Measurements from ENCODE around the gene ICAM1. TPM values are rescaled to one million over a fixed set of nuclear protein-coding genes. Genes with fewer than 3 reads are reported as not detected.

ICAM1 gene
- polyA plus RNA-seq, 1 donor from 2014 or later, result not detected

DNA sequence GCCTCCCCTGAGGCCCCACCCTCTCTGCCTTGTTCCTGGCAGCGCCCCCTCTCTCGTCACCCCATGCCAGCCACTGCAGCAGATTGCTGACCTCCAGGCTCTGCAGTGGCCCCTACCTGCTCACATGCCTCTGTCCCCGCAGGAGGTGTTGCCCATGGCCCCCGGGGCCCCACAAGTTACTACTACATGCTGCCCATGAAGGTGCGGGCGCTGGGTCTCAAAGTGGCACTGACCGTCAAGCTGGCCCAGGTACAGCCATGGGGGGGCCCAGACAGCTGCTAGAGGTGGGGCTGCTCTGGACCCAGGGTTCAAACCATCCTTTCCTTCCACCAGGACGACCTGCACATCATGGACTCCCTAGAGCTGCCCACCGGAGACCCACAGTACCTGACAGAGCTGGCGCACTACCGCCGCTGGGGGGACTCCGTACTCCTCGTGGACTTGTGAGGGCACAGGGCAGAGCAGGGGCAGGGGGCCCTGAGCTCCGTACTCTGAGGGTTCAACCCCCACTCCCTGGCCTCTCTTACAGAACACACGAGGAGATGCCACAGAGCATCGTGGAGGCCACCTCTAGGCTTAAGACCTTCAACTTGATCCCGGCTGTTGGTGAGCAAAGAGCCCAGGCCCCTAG, 12.7 kb upstream of the ICAM1 start:
- TF ChIP-seq RAD21 (conservative IDR thresholded peaks at IDR 0.05) (no peak), SMC3 (conservative IDR thresholded peaks at IDR 0.05; ENCODE audit: poor library complexity) (no peak), MXI1 (conservative IDR thresholded peaks at IDR 0.05; ENCODE audit: poor library complexity, severe bottlenecking) (no peak), EZH2 (IDR thresholded peaks at IDR 0.05; ENCODE audit: borderline replicate concordance, insufficient read depth, low read length, poor library complexity, severe bottlenecking) (no peak), EP300 (conservative IDR thresholded peaks at IDR 0.05; ENCODE audit: poor library complexity, severe bottlenecking) (no peak), POLR2AphosphoS5 (IDR thresholded peaks at IDR 0.05) (no peak), TAF1 (IDR thresholded peaks at IDR 0.05; ENCODE audit: low read depth) (no peak)
- TF ChIP-seq, protein P1, sequence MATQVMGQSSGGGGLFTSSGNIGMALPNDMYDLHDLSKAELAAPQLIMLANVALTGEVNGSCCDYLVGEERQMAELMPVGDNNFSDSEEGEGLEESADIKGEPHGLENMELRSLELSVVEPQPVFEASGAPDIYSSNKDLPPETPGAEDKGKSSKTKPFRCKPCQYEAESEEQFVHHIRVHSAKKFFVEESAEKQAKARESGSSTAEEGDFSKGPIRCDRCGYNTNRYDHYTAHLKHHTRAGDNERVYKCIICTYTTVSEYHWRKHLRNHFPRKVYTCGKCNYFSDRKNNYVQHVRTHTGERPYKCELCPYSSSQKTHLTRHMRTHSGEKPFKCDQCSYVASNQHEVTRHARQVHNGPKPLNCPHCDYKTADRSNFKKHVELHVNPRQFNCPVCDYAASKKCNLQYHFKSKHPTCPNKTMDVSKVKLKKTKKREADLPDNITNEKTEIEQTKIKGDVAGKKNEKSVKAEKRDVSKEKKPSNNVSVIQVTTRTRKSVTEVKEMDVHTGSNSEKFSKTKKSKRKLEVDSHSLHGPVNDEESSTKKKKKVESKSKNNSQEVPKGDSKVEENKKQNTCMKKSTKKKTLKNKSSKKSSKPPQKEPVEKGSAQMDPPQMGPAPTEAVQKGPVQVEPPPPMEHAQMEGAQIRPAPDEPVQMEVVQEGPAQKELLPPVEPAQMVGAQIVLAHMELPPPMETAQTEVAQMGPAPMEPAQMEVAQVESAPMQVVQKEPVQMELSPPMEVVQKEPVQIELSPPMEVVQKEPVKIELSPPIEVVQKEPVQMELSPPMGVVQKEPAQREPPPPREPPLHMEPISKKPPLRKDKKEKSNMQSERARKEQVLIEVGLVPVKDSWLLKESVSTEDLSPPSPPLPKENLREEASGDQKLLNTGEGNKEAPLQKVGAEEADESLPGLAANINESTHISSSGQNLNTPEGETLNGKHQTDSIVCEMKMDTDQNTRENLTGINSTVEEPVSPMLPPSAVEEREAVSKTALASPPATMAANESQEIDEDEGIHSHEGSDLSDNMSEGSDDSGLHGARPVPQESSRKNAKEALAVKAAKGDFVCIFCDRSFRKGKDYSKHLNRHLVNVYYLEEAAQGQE (IDR thresholded peaks at IDR 0.05; ENCODE audit: borderline replicate concordance), result no peak
- TF ChIP-seq, protein P2, sequence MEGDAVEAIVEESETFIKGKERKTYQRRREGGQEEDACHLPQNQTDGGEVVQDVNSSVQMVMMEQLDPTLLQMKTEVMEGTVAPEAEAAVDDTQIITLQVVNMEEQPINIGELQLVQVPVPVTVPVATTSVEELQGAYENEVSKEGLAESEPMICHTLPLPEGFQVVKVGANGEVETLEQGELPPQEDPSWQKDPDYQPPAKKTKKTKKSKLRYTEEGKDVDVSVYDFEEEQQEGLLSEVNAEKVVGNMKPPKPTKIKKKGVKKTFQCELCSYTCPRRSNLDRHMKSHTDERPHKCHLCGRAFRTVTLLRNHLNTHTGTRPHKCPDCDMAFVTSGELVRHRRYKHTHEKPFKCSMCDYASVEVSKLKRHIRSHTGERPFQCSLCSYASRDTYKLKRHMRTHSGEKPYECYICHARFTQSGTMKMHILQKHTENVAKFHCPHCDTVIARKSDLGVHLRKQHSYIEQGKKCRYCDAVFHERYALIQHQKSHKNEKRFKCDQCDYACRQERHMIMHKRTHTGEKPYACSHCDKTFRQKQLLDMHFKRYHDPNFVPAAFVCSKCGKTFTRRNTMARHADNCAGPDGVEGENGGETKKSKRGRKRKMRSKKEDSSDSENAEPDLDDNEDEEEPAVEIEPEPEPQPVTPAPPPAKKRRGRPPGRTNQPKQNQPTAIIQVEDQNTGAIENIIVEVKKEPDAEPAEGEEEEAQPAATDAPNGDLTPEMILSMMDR (IDR thresholded peaks at IDR 0.05; ENCODE audit: poor library complexity, severe bottlenecking), result no peak
- Histone ChIP-seq H3K79me2 (replicated peaks; ENCODE audit: insufficient read depth, low read length) (no peaks in the 10 kb centered on the region), H2AFZ (ENCODE audit: low read depth, low read length) (no peak overlapping the region), H3K4me2 (ENCODE audit: low read length) (no peak overlapping the region), H4K20me1 (ENCODE audit: insufficient read depth) (no peaks in the 10 kb centered on the region), H3K27ac (ENCODE audit: low read length) (no peak overlapping the region), H3K9ac (ENCODE audit: low read length) (no peak overlapping the region), H3K36me3 (ENCODE audit: insufficient read depth, low read length) (no peaks in the 10 kb centered on the region), H3K27me3 (ENCODE audit: insufficient read depth, low read depth, low read length) (no peaks in the 10 kb centered on the region), H3F3A (ENCODE audit: insufficient read depth, low read length, poor library complexity, severe bottlenecking) (no peaks in the 10 kb centered on the region), H3K9me3 (ENCODE audit: low read length) (no peaks in the 10 kb centered on the region), H3K9me2 (ENCODE audit: insufficient read depth, low read length) (no peaks in the 10 kb centered on the region), H3K4me3 (ENCODE audit: low read length) (no peak overlapping the region)

DNA sequence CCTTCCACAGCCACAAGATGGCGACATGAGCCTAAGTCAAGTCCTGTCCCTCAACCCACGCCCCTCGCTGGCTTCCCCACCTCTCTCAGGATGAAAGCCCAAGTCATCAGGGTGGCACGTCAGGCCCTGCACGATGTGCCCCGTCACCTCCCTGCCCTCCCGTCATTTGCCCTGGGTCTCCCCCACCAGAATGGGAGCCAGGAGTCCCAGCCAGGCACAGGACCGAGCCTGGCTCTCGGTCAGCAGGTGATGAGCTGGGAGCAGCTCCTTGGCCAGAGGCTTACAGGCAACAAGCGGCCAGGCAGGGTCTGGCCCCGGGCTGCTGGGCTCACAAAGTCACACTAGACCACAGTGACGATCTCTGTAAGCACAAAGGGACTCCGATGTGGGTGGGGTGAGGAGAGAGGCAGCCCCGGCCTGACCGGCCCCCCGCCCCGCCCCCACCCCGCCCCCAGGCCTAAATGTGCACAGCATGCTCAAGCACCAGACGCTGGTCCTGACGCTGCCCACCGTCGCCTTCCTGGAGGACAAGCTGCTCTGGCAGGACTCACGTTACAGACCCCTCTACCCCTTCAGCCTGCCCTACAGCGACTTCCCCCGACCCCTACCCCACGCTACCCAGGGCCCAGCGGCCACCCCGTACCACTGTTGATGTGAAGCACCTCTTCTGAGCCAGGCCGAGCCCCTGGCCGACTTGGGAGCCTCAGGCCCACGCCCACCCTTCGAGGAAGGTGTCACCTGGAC, 11.6 kb upstream of the ICAM1 start:
- H3F3A ChIP-seq (ENCODE audit: insufficient read depth, low read length, poor library complexity, severe bottlenecking), result no peaks in the 10 kb centered on the region
- H3K4me2 ChIP-seq (ENCODE audit: low read length), result no peak overlapping the region
- no peak for TF ChIP-seq EZH2 (IDR thresholded peaks at IDR 0.05; ENCODE audit: borderline replicate concordance, insufficient read depth, low read length, poor library complexity, severe bottlenecking)
- TF ChIP-seq MXI1 (conservative IDR thresholded peaks at IDR 0.05; ENCODE audit: poor library complexity, severe bottlenecking), result peak; percentile 30
- TF ChIP-seq, protein P2 (IDR thresholded peaks at IDR 0.05; ENCODE audit: poor library complexity, severe bottlenecking), result peak; percentile 82
- no peak for TF ChIP-seq EP300 (conservative IDR thresholded peaks at IDR 0.05; ENCODE audit: poor library complexity, severe bottlenecking)
- no peak for TF ChIP-seq POLR2AphosphoS5 (IDR thresholded peaks at IDR 0.05)
- peak; percentile 77 for TF ChIP-seq RAD21 (conservative IDR thresholded peaks at IDR 0.05)
- peak; percentile 78 for TF ChIP-seq SMC3 (conservative IDR thresholded peaks at IDR 0.05; ENCODE audit: poor library complexity)
- TF ChIP-seq, protein P1 (IDR thresholded peaks at IDR 0.05; ENCODE audit: borderline replicate concordance), result no peak
- TF ChIP-seq TAF1 (IDR thresholded peaks at IDR 0.05; ENCODE audit: low read depth), result no peak
- no peaks in the 10 kb centered on the region for H3K9me2 ChIP-seq (ENCODE audit: insufficient read depth, low read length)
- no peak overlapping the region for H3K9ac ChIP-seq (ENCODE audit: low read length)
- H4K20me1 ChIP-seq (ENCODE audit: insufficient read depth), result no peaks in the 10 kb centered on the region
- H3K27ac ChIP-seq (ENCODE audit: low read length), result no peak overlapping the region
- no peaks in the 10 kb centered on the region for H3K79me2 ChIP-seq (replicated peaks; ENCODE audit: insufficient read depth, low read length)
- H3K27me3 ChIP-seq (ENCODE audit: insufficient read depth, low read depth, low read length), result no peaks in the 10 kb centered on the region
- H3K9me3 ChIP-seq (ENCODE audit: low read length), result no peaks in the 10 kb centered on the region
- H3K36me3 ChIP-seq (ENCODE audit: insufficient read depth, low read length), result no peaks in the 10 kb centered on the region
- H3K4me3 ChIP-seq (ENCODE audit: low read length), result no peak overlapping the region
- no peak overlapping the region for H2AFZ ChIP-seq (ENCODE audit: low read depth, low read length)
